ENCODE results near the gene DNAAF2.

- no peak for TF ChIP-seq POLR2A (IDR thresholded peaks at IDR 0.05)
- TF ChIP-seq, protein P1, sequence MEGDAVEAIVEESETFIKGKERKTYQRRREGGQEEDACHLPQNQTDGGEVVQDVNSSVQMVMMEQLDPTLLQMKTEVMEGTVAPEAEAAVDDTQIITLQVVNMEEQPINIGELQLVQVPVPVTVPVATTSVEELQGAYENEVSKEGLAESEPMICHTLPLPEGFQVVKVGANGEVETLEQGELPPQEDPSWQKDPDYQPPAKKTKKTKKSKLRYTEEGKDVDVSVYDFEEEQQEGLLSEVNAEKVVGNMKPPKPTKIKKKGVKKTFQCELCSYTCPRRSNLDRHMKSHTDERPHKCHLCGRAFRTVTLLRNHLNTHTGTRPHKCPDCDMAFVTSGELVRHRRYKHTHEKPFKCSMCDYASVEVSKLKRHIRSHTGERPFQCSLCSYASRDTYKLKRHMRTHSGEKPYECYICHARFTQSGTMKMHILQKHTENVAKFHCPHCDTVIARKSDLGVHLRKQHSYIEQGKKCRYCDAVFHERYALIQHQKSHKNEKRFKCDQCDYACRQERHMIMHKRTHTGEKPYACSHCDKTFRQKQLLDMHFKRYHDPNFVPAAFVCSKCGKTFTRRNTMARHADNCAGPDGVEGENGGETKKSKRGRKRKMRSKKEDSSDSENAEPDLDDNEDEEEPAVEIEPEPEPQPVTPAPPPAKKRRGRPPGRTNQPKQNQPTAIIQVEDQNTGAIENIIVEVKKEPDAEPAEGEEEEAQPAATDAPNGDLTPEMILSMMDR (IDR thresholded peaks at IDR 0.05): no peak
These were observed 27.5 kb downstream of the DNAAF2 start for GRCh38 chr14:49607583-49607982.
